Stimulated activated CD4-positive, alpha-beta T cell treated with anti-CD3 and anti-CD28 coated beads, TNF-alpha, amount 100 ng/mL, for 1 hour (primary cell): ENCODE results near the gene ANKRD37.
"Not testable (repeated sequence)": the region's sequence is repeated elsewhere in the genome, so short reads cannot be mapped to it uniquely, and the experiment has no call there.

ENCODE experiments used
- DNase-seq, 3 donors: peaks; one replicate each; pipeline ENCODE4 v3.0.0-alpha.2; 2020; ENCODE audit warnings: low read depth in 3 of 3, low spot score in 1 of 3

The ANKRD37 gene, protein sequence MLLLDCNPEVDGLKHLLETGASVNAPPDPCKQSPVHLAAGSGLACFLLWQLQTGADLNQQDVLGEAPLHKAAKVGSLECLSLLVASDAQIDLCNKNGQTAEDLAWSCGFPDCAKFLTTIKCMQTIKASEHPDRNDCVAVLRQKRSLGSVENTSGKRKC

DNA sequence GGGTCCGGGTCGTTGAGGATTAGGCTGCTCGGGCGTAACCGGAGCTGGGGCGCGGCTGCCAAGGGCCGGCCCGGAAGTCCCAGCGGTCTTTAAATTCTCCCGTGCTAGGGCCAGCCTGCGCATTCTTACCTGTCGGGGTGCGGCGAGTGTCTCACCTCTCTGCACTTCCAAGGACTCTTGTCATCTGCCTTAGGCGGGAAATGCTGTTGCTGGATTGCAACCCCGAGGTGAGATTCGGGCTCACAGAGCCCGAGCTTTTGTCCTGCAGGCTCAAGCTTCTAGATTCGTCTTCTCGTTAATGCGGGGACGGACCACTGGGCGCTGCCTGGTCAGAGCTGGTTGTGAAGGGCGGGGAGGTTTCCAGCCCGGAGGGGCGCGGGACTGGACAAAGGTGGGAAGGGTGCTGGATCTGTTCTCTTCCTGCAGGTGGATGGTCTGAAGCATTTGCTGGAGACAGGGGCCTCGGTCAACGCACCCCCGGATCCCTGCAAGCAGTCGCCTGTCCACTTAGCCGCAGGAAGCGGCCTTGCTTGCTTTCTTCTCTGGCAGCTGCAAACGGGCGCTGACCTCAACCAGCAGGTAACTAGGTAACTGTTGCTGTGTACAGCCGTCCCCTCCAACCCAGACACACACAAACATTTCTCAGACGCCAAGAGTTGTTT lies at the start of gene ANKRD37:
Gene ANKRD37, plus strand, starts transcription at position 118 of the 662 bp plus-strand sequence. Its CDS starts 83 bp downstream, at position 201.
- DNase-seq: no peak

DNA sequence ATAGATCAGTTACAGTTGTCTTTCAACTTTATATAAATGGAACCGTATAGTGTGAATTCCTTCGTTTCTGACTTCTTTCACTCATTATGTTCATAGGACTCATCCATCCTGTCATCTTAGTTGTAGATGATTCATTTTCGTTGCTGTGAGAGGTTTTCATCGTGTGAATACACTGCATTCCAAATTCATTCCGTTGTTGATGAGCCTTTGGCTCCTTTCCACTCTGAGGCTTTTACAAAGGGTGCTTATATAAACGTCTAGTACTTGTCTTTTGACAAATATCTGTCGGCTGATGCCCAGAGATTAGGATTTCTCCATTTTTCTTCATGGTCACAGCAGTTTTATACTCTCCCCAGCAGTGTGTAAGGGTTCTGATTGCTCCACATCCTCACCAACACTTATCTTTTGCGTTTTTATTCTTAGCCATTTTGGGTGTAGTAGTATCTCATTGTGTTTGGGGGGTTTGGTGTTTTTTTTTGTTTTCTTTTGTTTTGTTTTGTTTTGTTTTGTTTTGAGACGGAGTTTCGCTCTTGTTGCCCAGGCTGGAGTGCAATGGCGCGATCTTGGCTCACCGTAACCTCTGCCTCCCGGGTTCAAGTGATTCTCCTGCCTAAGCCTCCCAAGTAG lies 49.6 kb upstream of the ANKRD37 start:
- no peak for DNase-seq

DNA sequence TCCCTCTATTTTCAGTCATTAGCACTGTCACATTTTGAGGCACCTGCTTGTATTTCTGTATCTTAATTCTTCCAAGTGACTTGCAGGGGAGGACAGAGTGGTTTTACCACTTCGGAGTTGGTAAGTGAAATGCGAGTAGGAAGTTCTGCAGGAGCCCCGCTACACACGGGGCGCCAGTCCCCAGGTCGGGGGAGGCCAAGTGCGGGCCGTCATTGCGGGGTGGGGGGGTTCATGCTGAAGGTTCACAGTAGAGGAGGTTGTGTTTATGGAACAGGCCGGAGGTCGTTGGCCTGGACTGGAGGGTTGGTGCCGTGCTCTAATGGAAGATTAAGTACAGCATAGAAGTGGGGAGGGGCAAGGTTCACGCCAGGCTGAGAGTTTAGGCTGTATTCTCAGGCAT lies 45.0 kb upstream of the ANKRD37 start:
- no peak for DNase-seq

DNA sequence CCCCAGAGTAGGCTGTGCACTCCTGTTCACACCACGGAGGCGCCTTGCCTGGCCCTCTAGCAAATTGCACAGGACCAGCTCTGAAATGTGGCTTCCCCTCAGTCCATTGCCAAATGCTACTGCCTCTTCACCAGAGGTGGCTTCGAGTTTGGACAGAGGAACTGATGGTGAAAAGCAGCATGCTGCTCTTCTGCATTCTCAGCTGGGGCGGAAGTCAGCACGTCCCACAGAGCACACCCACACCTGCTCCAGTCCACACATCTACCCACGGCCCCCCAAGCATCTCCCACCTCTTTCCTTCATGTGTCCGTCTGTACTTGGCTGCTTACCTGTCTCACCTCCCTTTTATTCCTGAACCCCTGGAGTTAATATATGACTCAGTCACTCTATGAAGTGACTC lies 44.4 kb upstream of the ANKRD37 start:
- no peak for DNase-seq

DNA sequence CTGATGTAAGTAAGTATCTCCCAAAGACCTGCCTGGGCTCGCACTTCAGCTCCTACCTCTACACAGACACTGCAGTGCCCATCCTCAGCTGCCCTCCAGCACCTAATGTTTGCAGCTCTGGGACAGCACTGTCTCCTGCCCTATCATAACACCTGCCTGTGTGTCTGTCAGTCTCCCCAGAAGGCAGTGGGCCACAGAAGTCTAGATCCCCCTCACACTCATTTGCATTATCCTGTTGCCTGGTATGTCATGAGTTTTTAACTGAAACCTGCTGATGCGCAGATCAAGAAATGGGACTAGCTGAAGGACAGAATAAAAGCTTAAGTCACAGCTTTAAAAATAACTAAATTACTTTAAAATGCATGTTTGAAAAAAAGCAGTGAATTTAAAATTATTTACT lies 43.9 kb upstream of the ANKRD37 start:
- no peak for DNase-seq

DNA sequence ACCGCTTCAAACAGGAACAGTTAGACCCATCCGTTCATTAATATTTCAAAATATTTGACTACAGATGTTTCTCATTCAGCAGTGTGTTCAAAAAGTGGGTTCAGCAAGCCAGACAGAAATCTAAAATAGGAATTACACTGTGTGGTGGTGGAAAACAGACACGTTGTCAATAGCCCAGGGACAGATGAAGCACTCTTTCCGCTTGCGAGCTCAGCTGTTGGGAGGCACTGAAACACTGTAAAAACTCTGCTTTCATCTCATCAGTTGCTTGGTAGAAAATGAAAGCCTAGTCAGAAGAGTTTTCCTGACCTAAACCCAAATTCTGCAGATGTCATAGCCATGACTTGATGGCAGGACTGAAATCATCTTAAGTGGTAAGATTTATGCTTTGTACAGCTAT lies 39.4 kb upstream of the ANKRD37 start:
- DNase-seq: no peak

DNA sequence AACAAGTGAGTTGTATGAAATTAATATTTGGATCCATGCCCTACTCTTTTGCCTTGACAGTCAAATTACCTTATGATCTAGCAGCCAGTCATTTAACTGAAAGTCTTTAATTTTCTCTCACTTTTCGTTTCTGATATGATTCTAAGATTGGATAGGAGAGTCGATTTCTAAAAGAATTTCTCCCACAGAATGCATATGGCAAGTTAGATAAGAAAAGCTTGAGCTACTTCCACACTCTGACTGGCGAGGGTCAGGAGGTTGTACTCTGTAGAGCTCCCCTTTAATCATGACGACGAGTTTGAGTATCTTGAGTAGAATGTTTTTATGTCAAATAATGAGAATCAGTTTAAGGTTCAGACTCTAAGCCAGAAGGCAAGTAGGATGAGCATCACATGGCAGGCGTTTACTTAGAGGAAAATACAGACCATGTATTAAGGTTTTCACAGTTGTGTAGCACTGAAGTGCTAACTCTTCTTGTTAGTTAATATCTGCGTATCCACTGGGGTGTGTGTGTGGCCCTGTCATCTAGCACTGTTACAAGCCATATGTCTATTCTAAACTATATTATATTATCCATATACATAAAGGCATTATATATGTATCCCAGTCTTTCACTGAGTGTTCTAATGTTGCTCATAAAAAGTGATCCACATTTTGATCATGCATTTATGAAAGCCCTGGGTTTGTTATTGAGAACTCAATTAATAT lies 38.8 kb upstream of the ANKRD37 start:
- DNase-seq: no peak

DNA sequence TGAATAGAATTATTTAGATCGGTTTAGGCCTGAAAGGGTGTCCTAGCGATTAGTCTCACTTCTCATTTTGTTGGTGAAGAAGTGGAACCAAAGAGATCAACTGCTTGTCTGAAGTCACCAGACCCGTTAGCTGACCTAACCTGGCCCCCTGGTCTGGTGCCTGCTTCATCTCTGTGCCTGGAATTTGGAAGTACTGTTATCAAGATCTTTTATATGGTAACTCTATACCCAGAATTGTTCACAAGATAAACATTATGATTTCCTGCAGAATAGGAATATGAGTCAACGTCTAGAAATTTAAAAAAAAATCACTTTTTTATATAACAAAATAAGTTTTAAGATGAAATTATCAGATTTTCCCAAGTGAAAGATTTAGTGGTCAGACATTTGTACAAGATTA lies 38.1 kb upstream of the ANKRD37 start:
- no peak for DNase-seq

DNA sequence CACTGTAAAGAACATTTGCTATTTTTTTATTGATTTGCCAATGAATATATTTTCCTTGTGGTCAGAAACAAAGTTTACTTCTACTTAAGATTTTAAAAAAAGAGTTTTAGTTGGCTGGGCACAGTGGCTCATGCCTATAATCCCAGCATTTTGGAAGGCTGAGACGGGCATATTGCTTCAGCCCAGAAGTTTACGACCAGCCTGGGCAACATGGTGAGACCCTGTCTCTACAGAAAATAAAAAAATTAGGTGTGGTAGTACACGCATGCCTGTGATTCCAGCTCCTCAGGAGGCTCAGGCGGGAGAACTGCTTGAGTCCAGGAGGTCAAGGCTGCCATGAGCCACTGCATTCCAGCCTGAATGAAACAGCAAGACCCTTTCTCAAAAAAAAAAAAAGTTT lies 37.7 kb upstream of the ANKRD37 start:
- no peak for DNase-seq

DNA sequence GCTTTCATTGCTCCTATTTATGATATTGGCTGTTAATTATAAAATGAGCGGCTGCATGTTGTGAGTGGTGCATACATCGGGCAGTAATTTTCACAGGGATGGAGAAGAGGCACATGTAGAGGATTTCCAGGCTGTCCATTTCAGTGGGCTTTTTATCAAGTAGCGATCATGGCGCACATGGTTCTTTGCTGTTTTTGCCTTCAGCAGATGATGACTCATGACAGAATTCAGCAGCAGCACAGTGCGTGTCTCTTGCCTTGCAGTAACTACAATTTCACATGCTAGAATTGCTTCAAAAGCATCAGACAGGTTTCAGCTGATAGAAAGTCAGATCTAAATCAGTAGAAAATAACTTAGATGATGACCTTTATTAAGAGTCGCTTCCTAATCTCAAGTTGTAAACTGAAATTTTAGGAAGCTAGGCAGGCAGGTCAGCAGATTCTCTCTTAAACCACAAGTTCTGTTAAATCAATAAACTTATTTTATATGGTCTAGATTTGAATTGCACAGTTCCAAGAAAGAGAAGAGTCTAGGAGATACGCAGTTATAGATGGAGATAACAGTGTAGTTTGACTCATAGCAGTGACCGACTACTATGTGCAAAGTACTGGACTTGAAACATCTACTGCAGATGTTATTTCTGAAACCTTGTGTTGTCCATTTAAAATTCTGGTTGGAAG lies 36.7 kb upstream of the ANKRD37 start:
- DNase-seq: no peak

DNA sequence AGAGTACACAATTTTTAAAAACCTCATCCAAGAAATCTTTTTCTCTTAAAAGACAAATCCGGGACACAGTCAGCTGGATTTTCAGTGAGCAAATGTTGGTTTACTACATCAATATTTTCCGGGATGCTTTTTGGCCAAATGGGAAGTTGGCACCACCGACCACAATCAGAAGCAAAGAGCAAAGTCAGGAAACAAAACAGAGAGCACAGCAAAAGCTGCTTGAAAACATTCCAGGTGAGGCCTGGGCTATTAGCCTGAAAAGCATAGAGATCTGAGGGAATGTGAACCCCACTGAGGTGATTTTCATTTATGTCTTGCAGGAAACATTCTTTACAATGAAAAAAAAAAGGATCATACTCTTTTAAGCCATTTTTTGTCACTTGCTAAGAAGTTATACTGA lies 34.8 kb upstream of the ANKRD37 start:
- no peak for DNase-seq

DNA sequence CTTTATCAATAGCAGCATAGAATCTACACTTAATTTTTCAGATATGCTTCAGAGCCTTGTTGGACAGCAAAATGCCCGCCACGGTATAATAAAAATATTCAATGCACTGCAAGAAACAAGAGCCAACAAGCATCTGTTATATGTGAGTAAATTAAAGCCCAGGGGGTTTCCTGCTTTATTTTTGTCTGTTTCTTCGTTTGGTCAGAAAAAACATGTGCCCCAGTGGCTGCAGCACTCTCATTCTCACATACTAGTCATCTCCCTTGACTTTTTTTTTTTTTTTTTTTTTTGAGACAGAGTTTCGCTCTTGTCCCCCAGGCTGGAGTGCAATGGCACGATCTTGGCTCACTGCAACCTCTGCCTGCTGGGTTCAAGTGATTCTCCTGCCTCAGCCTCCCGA lies 34.1 kb upstream of the ANKRD37 start:
- not testable (repeated sequence) for DNase-seq

DNA sequence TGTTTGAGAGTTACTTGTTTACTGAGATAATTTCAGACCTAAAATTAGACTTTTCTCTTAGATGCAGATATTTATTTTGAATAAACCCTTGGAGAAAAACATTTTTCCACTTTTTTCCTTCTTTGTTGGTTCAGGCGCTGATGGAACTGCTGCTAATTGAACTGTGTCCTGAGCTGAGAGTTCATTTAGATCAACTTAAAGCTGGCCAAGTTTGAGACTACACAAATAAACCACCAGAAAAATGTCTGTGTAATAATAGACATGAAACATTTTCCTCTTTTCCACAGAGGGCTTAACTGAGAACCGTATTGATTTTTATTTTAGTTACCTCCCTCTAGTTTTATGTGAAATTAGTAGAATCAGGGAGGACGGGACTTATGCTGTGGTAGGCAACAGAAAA lies 33.4 kb upstream of the ANKRD37 start:
- DNase-seq: no peak

DNA sequence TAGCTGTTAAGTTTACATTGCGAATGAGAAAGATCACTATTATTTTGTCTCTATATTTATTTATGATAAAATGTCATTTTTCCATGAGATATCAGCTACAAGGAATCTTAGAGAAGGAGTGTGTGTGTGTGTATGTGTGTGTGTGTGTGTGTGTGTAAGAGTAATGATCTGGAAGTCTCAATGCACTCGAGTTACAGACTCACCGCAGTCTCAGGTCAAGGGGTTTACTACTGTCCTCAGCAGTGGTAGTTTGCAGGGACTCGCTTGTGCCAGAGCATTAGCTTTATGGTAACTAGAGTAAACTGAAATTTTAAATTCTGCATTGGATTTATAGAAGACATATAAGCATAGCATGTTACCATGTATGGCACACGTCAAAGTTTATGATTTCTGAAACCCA lies 31.8 kb upstream of the ANKRD37 start:
- DNase-seq: no peak

DNA sequence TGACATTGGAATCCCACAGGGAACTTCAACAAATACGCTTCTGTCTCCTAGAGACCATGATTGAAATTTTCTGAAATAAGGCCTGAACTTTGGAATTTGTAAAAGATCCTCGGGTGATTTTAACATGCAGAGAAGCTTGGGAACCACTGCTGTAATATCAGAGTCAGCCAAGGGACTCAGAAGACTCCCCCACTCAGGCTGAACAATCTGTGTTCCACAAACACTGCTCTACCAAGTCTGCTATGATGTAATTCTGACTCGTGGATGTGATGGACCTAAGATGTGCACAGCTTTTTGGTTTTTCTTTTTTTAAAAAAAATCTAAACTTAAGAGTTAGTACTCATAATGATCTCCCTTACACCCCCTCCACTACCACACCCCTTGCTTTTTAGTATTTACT lies 26.9 kb upstream of the ANKRD37 start:
- DNase-seq: no peak

DNA sequence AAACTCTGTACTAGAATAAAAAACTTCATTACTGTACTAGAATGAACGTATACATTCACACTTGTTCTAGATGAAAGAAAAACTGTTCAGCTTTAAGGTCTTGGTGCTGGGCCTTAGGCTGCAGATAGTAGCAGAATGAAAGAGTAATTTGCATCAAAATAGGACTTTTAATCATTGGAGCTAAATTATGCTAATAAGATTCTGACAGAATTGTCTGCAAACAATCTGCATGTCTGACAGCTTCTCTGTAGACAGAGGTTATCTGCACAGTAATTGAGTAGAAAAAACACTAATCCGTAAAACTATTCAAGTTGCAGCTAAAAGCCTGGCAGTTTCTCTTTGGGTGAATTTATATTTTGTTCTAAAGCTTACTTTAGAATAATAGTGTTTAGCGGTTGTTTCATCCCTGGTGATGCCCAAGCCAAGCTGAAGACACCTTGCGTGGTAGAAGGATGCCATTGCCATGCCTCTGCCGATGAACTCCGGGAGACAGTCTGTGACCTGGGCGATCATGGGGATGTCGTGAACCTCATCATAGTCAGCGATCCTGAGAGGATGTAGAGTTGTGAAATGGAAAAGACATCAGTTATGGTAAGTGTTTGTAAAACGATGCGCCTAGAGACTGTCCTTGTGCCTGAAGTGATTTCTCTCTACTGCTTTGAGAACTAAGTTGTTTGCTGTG lies 26.2 kb upstream of the ANKRD37 start:
- DNase-seq: no peak

DNA sequence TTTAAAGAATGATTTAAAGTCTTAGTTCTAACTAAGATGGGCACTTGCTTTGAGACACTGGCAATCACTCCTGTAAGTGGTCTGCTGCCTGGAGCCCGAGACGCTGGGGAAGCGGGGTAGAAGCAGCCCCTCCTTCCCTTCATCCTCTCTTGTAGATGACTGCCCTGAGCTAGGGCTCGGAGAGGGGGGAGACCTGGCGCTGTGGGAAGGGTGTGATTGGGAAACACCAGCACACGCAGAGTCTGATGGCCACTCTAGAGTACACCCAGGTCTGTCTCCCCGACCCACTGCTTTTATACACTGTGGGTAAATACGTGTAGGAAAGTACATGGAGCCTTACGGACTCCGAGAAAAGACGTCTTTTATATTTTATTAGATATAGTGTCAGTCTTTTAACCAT lies 24.9 kb upstream of the ANKRD37 start:
- no peak for DNase-seq

DNA sequence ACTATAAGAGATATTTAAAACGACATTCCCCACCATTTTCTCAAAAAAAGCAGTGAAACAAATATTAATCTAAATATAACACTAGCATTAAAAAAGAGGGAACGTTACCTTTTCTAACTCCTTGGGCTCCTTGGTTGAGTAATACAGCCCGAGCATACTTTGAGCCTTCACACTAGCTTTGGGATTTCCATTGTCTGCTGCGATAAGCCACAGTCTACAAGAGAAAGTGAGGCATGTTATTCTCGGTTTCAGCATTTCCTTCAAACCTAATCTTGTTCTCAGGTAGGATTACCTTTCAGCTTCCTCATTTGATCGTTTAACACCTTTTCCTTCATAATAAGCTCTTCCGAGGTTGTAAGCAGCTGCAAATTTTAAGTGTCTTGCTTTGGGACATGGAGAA lies 22.6 kb upstream of the ANKRD37 start:
- no peak for DNase-seq

DNA sequence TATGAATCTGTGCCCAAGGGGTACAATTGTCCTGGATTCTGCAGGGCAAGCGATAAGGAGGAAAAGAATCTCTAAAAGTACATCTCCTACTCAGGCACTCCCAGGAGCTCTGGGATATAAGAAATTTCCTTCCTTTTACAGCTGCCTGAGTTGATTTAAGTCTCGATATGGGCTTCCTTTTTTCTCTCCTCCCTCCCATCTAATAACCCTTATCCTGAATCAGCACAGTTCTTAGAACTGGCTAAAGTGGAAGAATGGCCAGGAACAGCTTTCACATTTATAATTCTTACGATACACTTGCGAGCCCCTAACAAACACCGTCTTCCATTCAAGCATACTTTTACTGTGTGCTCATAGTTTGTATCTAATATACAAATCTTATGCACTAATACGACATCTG lies 22.1 kb upstream of the ANKRD37 start:
- no peak for DNase-seq

DNA sequence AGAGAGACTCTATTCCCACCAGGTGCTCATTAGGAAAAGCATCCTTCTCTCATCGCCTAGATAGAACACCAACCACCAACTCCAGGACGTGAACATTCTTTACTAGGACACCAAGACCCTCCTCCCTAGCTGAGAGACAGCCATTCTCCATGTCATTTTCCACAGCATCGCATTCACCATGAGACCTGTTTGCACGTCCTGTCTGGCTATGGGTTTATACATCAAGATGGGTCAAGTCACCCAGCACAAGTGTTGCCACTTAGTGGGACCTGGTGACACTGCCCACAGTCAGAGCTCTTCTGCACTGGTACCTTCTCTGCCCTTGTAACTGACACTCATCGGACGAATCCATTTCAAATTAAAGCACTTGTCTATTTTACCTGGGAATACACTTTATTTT lies 18.4 kb upstream of the ANKRD37 start:
- DNase-seq: no peak
